GM10248 (cell line): Measurements from ENCODE around the gene IRGQ.

ENCODE experiments used
- CTCF ChIA-PET: fragments of 300-600 bp; sonication (Branson Sonifier 250); formaldehyde crosslinking; extraction: SDS; loops from one replicate; lab custom pipeline; 2021; ENCODE audit warnings: antibody characterized with exemption; lab: Yijun Ruan, JAX
- POLR2A ChIA-PET: fragments of 350-650 bp; sonication (Branson Sonifier 250); formaldehyde crosslinking; extraction: SDS; loops from one replicate; lab custom pipeline; 2020; ENCODE audit warnings: antibody characterized with exemption; lab: Yijun Ruan, JAX
- DNase-seq: peaks from one replicate; pipeline ENCODE4 v3.0.0; 2012; ENCODE audit errors: extremely low spot score
- CTCF ChIP-seq: IDR thresholded peaks from 2 replicates; pipeline ENCODE4 v1.5.1; 2012; ENCODE audit warnings: mild to moderate bottlenecking, low read depth; ENCODE audit errors: extremely low read depth, missing control alignments, control extremely low read depth

Gene IRGQ

GRCh38 chr19:43595999-43596841 lies at the start of gene IRGQ, which contains the start of gene ZNF576:
Gene IRGQ, minus strand, starts transcription at chr19:43596134. Its CDS starts 796 bp downstream, at chr19:43595338.
Gene ZNF576, plus strand, starts transcription at chr19:43596595. Its CDS starts 514 bp downstream, at chr19:43597109.
- POLR2A ChIA-PET: interaction anchor here (0.6 to 1.4 kb wide), 8 partner anchors 9 to 169 kb away, joined by 3 to 6 read pairs (median 4); partner anchors contain the start of gene ZNF575
- no peak for TF ChIP-seq CTCF
- peak; percentile 99 for DNase-seq
- CTCF ChIA-PET: interaction anchor here (0.6 to 6.1 kb wide), 9 partner anchors 10 to 213 kb away, joined by 3 to 60 read pairs (median 9); partner anchors contain the start of gene ZNF575

- DNase-seq: no peak
- CTCF ChIA-PET: no interaction called here
- POLR2A ChIA-PET: no interaction called here
- no peak for TF ChIP-seq CTCF
These were observed 48.2 kb upstream of the IRGQ start for GRCh38 chr19:43644181-43644580.

- CTCF ChIA-PET: interaction anchor here (1.1 to 1.6 kb wide), 2 partner anchors 19 to 88 kb away, joined by 3 to 4 read pairs; no protein-coding TSS in a partner anchor
- no peak for DNase-seq
- POLR2A ChIA-PET: interaction anchor here (0.6 kb wide), 1 partner anchor 25 kb away, joined by 5 read pairs; no protein-coding TSS in a partner anchor
- TF ChIP-seq CTCF: no peak
These were observed 47.4 kb upstream of the IRGQ start for GRCh38 chr19:43643326-43643725.

GRCh38 chr19:43642531-43642930 lies 46.6 kb upstream of the IRGQ start:
- POLR2A ChIA-PET: no interaction called here
- CTCF ChIA-PET: interaction anchor here (1.6 kb wide), 2 partner anchors 10 to 87 kb away, joined by 3 to 4 read pairs; no protein-coding TSS in a partner anchor
- TF ChIP-seq CTCF: no peak
- DNase-seq: no peak

GRCh38 chr19:43641333-43641732 lies 45.4 kb upstream of the IRGQ start:
- TF ChIP-seq CTCF: no peak
- CTCF ChIA-PET: interaction anchor here (0.9 to 1.6 kb wide), 4 partner anchors 10 to 209 kb away, joined by 3 to 4 read pairs (median 3); no protein-coding TSS in a partner anchor
- no peak for DNase-seq
- POLR2A ChIA-PET: no interaction called here

- no peak for DNase-seq
- ChIA-PET POLR2A (no interaction called here), CTCF (no interaction called here)
- TF ChIP-seq CTCF: no peak
These were observed 44.5 kb upstream of the IRGQ start for GRCh38 chr19:43640424-43640757.
